ENCODE measurements around the gene GRK5.

The GRK5 gene

GRCh38 chr10:119425102-119425880 lies 217.9 kb downstream of the GRK5 start:
- POLR2A ChIA-PET (ENCODE audit: low non-redundant PET) = interaction anchor here (0.6 kb wide), 2 partner anchors 18 to 223 kb away, joined by 3 read pairs; no protein-coding TSS in a partner anchor
- CTCF ChIA-PET = interaction anchor here (0.6 to 0.7 kb wide), 2 partner anchors 20 to 145 kb away, joined by 3 read pairs; no protein-coding TSS in a partner anchor
- TF ChIP-seq, protein P1, sequence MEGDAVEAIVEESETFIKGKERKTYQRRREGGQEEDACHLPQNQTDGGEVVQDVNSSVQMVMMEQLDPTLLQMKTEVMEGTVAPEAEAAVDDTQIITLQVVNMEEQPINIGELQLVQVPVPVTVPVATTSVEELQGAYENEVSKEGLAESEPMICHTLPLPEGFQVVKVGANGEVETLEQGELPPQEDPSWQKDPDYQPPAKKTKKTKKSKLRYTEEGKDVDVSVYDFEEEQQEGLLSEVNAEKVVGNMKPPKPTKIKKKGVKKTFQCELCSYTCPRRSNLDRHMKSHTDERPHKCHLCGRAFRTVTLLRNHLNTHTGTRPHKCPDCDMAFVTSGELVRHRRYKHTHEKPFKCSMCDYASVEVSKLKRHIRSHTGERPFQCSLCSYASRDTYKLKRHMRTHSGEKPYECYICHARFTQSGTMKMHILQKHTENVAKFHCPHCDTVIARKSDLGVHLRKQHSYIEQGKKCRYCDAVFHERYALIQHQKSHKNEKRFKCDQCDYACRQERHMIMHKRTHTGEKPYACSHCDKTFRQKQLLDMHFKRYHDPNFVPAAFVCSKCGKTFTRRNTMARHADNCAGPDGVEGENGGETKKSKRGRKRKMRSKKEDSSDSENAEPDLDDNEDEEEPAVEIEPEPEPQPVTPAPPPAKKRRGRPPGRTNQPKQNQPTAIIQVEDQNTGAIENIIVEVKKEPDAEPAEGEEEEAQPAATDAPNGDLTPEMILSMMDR (conservative IDR thresholded peaks at IDR 0.05; ENCODE audit: low read depth) = no peak
- DNase-seq (ENCODE audit: low spot score) = no peak
- no peak overlapping the region for H3K27ac ChIP-seq

- CTCF ChIA-PET = interaction anchor here (0.7 kb wide), 1 partner anchor 19 kb away, joined by 3 read pairs; no protein-coding TSS in a partner anchor
- POLR2A ChIA-PET (ENCODE audit: low non-redundant PET) = interaction anchor here (0.6 kb wide), 1 partner anchor 223 kb away, joined by 3 read pairs; no protein-coding TSS in a partner anchor
- TF ChIP-seq, protein P1 (conservative IDR thresholded peaks at IDR 0.05; ENCODE audit: low read depth) = no peak
- H3K27ac ChIP-seq = no peak overlapping the region
- no peak for DNase-seq (ENCODE audit: low spot score)
Observed at GRCh38 chr10:119425881-119426170, 218.5 kb downstream of the GRK5 start.

GRCh38 chr10:119426699-119427098 lies 219.3 kb downstream of the GRK5 start:
- DNase-seq (ENCODE audit: low spot score) = no peak
- POLR2A ChIA-PET (ENCODE audit: low non-redundant PET) = no interaction called here
- CTCF ChIA-PET = no interaction called here
- TF ChIP-seq, protein P1 (conservative IDR thresholded peaks at IDR 0.05; ENCODE audit: low read depth) = no peak
- no peak overlapping the region for H3K27ac ChIP-seq

- ChIA-PET CTCF (no interaction called here), POLR2A (ENCODE audit: low non-redundant PET) (no interaction called here)
- H3K27ac ChIP-seq = no peak overlapping the region
- no peak for DNase-seq (ENCODE audit: low spot score)
- TF ChIP-seq, protein P1 (conservative IDR thresholded peaks at IDR 0.05; ENCODE audit: low read depth) = no peak
Observed at GRCh38 chr10:119427263-119427864, 220.0 kb downstream of the GRK5 start.

GRCh38 chr10:119428789-119429188 lies 221.4 kb downstream of the GRK5 start:
- CTCF ChIA-PET = interaction anchor here (1.1 kb wide), 1 partner anchor 17 kb away, joined by 3 read pairs; no protein-coding TSS in a partner anchor
- no peak overlapping the region for H3K27ac ChIP-seq
- POLR2A ChIA-PET (ENCODE audit: low non-redundant PET) = no interaction called here

GRCh38 chr10:119429771-119430170 lies 222.4 kb downstream of the GRK5 start:
- TF ChIP-seq, protein P1 (conservative IDR thresholded peaks at IDR 0.05; ENCODE audit: low read depth) = no peak
- ChIA-PET POLR2A (ENCODE audit: low non-redundant PET) (no interaction called here), CTCF (no interaction called here)
- no peak overlapping the region for H3K27ac ChIP-seq
- no peak for DNase-seq (ENCODE audit: low spot score)

More at GRCh38 chr10:119428789-119429188, 221.4 kb downstream of the GRK5 start:
- no peak for DNase-seq (ENCODE audit: low spot score)
- TF ChIP-seq, protein P1 (conservative IDR thresholded peaks at IDR 0.05; ENCODE audit: low read depth) = no peak
